AG09309 (cell line): Measurements from ENCODE around the gene NSD1.

Experiments used
- DNase-seq: peaks from one replicate; pipeline ENCODE4 v3.0.0-alpha.2; 2010; ENCODE audit warnings: low read depth
- H3K4me3 ChIP-seq: 2 replicates; pipeline ENCODE4 v1.5.1; 2011; ENCODE audit warnings: mild to moderate bottlenecking, low read depth, low read length, moderate library complexity; ENCODE audit not compliant: control insufficient read depth
- CTCF ChIP-seq: IDR thresholded peaks from 2 replicates; pipeline ENCODE4 v1.5.1; 2011; ENCODE audit warnings: mild to moderate bottlenecking, low read depth, low read length, inconsistent platforms; ENCODE audit not compliant: insufficient read depth, control insufficient read depth; ENCODE audit errors: missing control alignments

The NSD1 gene

GRCh38 chr5:177271113-177271512 is 137.5 kb downstream of the NSD1 start:
- no peak for DNase-seq
- H3K4me3 ChIP-seq = no peak overlapping the region
- no peak for TF ChIP-seq CTCF

GRCh38 chr5:177275883-177276282 is 142.3 kb downstream of the NSD1 start:
- DNase-seq = no peak
- no peak overlapping the region for H3K4me3 ChIP-seq
- no peak for TF ChIP-seq CTCF

DNA sequence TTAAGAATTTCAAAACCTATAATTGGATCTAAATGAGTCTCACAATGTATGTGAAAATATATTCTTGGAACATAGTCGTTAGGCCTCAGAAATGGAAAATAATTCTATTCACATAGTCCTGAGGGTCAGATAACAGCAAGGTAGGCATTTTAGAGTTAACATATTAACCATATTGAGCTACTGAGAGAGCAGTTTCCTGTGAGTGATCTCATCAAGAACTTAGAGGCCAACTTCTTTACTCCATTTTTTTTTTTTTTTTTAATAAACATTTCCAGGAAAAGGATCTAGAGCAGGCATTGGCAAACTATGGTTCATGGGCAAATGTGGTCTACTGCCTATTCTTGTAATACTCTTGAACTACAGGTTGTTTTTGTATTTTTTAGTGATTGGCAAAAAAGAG is 143.3 kb downstream of the NSD1 start:
- no peak for DNase-seq
- no peak overlapping the region for H3K4me3 ChIP-seq
- no peak for TF ChIP-seq CTCF

- H3K4me3 ChIP-seq = no peak overlapping the region
- DNase-seq = no peak
- no peak for TF ChIP-seq CTCF
Measured at GRCh38 chr5:177288191-177288590, 154.6 kb downstream of the NSD1 start.

DNA sequence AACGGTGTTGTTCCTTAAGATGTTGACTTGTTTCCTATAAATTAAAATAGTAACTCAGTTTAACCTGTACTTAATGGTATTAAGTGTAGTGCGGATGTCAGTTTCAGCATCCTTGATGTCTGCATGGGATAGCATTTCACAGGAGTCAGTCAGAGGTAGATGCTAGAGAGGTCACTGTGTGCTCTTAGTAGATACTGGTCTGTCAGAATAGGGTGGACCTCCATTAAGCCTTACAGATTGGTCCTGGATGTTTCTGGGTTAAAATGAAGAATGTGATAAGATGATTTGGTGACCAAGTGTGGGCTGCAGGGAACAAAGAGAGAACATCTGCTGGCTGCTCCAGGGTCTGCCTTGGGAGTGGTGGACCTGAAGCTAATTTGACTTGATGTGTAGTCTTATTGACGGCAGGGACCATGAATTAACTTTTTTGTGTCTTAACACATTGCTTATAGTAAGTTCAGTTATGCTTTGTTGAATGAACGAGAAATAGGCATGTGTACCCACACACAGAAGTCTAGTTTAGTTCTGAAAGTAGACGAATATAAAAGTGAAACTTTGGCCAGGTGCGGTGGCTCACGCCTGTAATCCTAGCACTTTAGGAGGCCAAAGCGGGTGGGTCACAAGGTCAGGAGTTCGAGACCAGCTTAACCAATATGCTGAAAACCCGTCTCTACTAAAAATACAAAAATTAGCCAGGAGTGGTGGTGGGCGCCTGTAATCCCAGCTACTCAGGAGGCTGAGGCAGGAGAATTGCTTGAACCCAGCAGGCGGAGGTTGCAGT is 157.4 kb downstream of the NSD1 start:
- no peak for DNase-seq
- no peak overlapping the region for H3K4me3 ChIP-seq
- TF ChIP-seq CTCF = no peak

- no peak overlapping the region for H3K4me3 ChIP-seq
- DNase-seq = no peak
Measured at GRCh38 chr5:177291735-177292134, 158.2 kb downstream of the NSD1 start.

More at GRCh38 chr5:177291735-177292134, 158.2 kb downstream of the NSD1 start:
- no peak for TF ChIP-seq CTCF
